Measurements from ENCODE around the gene DOCK3. TPM values are rescaled to one million over a fixed set of nuclear protein-coding genes. Genes with fewer than 3 reads are reported as not detected.
"Not testable (repeated sequence)": the region's sequence is repeated elsewhere in the genome, so short reads cannot be mapped to it uniquely, and the experiment has no call there.

The DOCK3 gene
- total and polyA plus RNA-seq, 2 donors (not counting 3 experiments of a cell fraction or from before 2014, with no cell fraction given) = 0.08 to 0.13 TPM

DNA sequence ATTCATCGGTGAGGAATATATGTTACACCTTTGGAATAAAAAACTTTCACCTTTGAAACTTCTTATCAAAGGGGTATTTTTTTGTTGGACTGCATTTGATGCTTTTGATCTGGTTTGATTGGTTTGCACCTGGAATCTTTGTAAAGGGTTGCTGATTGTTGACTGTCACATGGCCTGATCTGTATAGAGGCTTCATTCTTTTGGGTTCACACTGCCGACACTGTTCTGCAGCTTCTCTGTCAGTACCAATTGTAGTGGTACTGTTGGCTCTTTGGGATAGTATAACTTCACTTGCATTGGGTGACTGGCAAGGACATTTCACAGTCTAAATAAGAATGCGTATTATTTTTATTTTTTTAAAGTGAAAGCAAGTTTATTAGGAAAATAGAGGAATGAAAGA, 155.7 kb downstream of the DOCK3 start:
- H3K4me3 ChIP-seq (replicated peaks in 1 of 3; ENCODE audit: insufficient read depth in 1 of 3, low read depth in 1 of 3, low read length in 3 of 3) = no peak overlapping the region
- H3K9me1 ChIP-seq (replicated peaks; ENCODE audit: control insufficient read depth, extremely low read depth, insufficient read depth, low read length) = no peaks in the 10 kb centered on the region
- H3K9ac ChIP-seq (replicated peaks; ENCODE audit: extremely low read depth, insufficient read depth, low read length) = no peak overlapping the region
- H2AFZ ChIP-seq (ENCODE audit: low read depth, low read length) = no peak overlapping the region
- H3K79me2 ChIP-seq (ENCODE audit: control insufficient read depth, insufficient read depth, low read length) = no peaks in the 10 kb centered on the region
- POLR2A ChIA-PET = no interaction called here
- H3K36me3 ChIP-seq (ENCODE audit: control insufficient read depth in 2 of 2, extremely low read depth in 1 of 2, insufficient read depth in 2 of 2, low read length in 2 of 2) = no peaks in the 10 kb centered on the region
- no TSS peak for BruUV-seq (replicated peaks)
- dilution Hi-C loops (cut with MboI; ENCODE audit: extremely low pct_ligation_motif_present, low sequenced_read_pairs) (no loop called here), intact Hi-C loops (cut with micrococcal nuclease) (no loop called here)
- FAIRE-seq = no peak
- no peak for DNase-seq (ENCODE audit: low read depth, low spot score)
- H3K4me2 ChIP-seq (ENCODE audit: insufficient read depth, low read length) = no peak overlapping the region
- no peaks in the 10 kb centered on the region for H3K4me1 ChIP-seq (ENCODE audit: control insufficient read depth, extremely low read depth, insufficient read depth, low read length)
- H3K27ac ChIP-seq (ENCODE audit: insufficient read depth, low read depth, low read length) = no peak overlapping the region
- no peaks in the 10 kb centered on the region for H3K27me3 ChIP-seq (ENCODE audit: control insufficient read depth in 2 of 2, insufficient read depth in 2 of 2, low read length in 2 of 2)
- no peaks in the 10 kb centered on the region for H3K9me3 ChIP-seq (replicated peaks; ENCODE audit: control insufficient read depth, insufficient read depth, low read length)
- H4K20me1 ChIP-seq (replicated peaks; ENCODE audit: control insufficient read depth, extremely low read depth, insufficient read depth, low read length) = no peaks in the 10 kb centered on the region
- CTCF ChIA-PET = no interaction called here
- TF ChIP-seq GATA2 (IDR thresholded peaks at IDR 0.05; ENCODE audit: insufficient read depth, insufficient read length, low read depth, low read length) (no peak), POLR2A (IDR thresholded peaks at IDR 0.05; ENCODE audit: low read depth, low read length) (no peak), EZH2 (IDR thresholded peaks at IDR 0.05; ENCODE audit: borderline replicate concordance, low read depth, low read length, severe bottlenecking) (no peak), POLR2AphosphoS5 (IDR thresholded peaks at IDR 0.05; ENCODE audit: insufficient read depth, low read depth, low read length) (no peak), FOS (IDR thresholded peaks at IDR 0.05; ENCODE audit: borderline replicate concordance, insufficient read depth, low read length) (no peak), JUN (IDR thresholded peaks at IDR 0.05; ENCODE audit: borderline replicate concordance, insufficient read depth, insufficient read length, low read depth) (no peak), MYC (IDR thresholded peaks at IDR 0.05; ENCODE audit: low read depth, low read length) (no peak)
- TF ChIP-seq, protein P1, sequence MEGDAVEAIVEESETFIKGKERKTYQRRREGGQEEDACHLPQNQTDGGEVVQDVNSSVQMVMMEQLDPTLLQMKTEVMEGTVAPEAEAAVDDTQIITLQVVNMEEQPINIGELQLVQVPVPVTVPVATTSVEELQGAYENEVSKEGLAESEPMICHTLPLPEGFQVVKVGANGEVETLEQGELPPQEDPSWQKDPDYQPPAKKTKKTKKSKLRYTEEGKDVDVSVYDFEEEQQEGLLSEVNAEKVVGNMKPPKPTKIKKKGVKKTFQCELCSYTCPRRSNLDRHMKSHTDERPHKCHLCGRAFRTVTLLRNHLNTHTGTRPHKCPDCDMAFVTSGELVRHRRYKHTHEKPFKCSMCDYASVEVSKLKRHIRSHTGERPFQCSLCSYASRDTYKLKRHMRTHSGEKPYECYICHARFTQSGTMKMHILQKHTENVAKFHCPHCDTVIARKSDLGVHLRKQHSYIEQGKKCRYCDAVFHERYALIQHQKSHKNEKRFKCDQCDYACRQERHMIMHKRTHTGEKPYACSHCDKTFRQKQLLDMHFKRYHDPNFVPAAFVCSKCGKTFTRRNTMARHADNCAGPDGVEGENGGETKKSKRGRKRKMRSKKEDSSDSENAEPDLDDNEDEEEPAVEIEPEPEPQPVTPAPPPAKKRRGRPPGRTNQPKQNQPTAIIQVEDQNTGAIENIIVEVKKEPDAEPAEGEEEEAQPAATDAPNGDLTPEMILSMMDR (IDR thresholded peaks at IDR 0.05; ENCODE audit: extremely low read depth in 1 of 2, insufficient read depth in 1 of 2, low read depth in 1 of 2, low read length in 2 of 2) = no peak
- TF ChIP-seq, protein P2, sequence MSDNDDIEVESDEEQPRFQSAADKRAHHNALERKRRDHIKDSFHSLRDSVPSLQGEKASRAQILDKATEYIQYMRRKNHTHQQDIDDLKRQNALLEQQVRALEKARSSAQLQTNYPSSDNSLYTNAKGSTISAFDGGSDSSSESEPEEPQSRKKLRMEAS (IDR thresholded peaks at IDR 0.05; ENCODE audit: insufficient read depth, insufficient read length) = no peak

DNA sequence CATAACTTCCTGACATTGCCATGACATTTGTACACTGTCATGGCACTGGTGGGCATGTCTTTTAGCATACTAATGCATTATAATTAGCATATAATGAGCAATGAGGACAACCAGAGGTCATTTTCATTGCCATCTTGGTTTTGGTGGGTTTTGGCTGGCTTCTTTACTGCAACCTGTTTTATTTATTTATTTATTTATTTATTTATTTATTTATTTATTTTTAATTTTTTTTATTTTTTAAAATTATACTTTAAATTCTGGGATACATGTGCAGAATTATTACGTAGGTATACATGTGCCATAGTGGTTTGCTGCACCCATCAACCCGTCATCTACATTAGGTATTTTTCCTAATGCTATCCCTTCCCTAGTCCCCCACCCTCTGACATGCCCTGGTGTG, 156.3 kb downstream of the DOCK3 start:
- CTCF ChIA-PET; H3K4me1 ChIP-seq (ENCODE audit: control insufficient read depth, extremely low read depth, insufficient read depth, low read length); H3K4me3 ChIP-seq (replicated peaks in 1 of 3; ENCODE audit: insufficient read depth in 1 of 3, low read depth in 1 of 3, low read length in 3 of 3); intact Hi-C loops (cut with micrococcal nuclease); H3K36me3 ChIP-seq (ENCODE audit: control insufficient read depth in 2 of 2, extremely low read depth in 1 of 2, insufficient read depth in 2 of 2, low read length in 2 of 2); dilution Hi-C loops (cut with MboI; ENCODE audit: extremely low pct_ligation_motif_present, low sequenced_read_pairs); H3K9ac ChIP-seq (replicated peaks; ENCODE audit: extremely low read depth, insufficient read depth, low read length); H3K9me1 ChIP-seq (replicated peaks; ENCODE audit: control insufficient read depth, extremely low read depth, insufficient read depth, low read length); H4K20me1 ChIP-seq (replicated peaks; ENCODE audit: control insufficient read depth, extremely low read depth, insufficient read depth, low read length); BruUV-seq (replicated peaks); H3K27ac ChIP-seq (ENCODE audit: insufficient read depth, low read depth, low read length); H3K4me2 ChIP-seq (ENCODE audit: insufficient read depth, low read length); H3K27me3 ChIP-seq (ENCODE audit: control insufficient read depth in 2 of 2, insufficient read depth in 2 of 2, low read length in 2 of 2); H3K79me2 ChIP-seq (ENCODE audit: control insufficient read depth, insufficient read depth, low read length); POLR2A ChIA-PET; FAIRE-seq; H2AFZ ChIP-seq (ENCODE audit: low read depth, low read length); DNase-seq (ENCODE audit: low read depth, low spot score); H3K9me3 ChIP-seq (replicated peaks; ENCODE audit: control insufficient read depth, insufficient read depth, low read length): not testable (repeated sequence)

Measured in endothelial cell of umbilical vein (primary cell).